Natural killer cell (primary cell): ENCODE data around the gene ATP2C1. TPM values are rescaled to one million over a fixed set of nuclear protein-coding genes. Genes with fewer than 3 reads are reported as not detected.
"Not testable (repeated sequence)": the region's sequence is repeated elsewhere in the genome, so short reads cannot be mapped to it uniquely, and the experiment has no call there.

Source experiments
- ATAC-seq, 3 donors: fragments of 150-1000 bp in 2 of 3; fragments of 200-7000 bp in 1 of 3; cut with Tn5 transposase; 1 replicate in 1 of 3; 2 replicates in 2 of 3; pipeline ENCODE4 v1.10.0; 2021; ENCODE audit warnings: mild to moderate bottlenecking in 2 of 3, moderate library complexity in 2 of 3
- DNase-seq, 2 donors: peaks; one replicate each; pipeline versions ENCODE4 v3.0.0 to v3.0.0-alpha.2; 2013 to 2021; ENCODE audit warnings: mixed read lengths in 1 of 2
- H3K27ac ChIP-seq: one replicate; pipeline ENCODE4 v1.5.1; 2013; ENCODE audit warnings: mild to moderate bottlenecking, low read length
- H3K27me3 ChIP-seq: one replicate; pipeline ENCODE4 v1.6.1; 2013; ENCODE audit warnings: low read length; ENCODE audit not compliant: control insufficient read depth, insufficient read depth
- H3K36me3 ChIP-seq: one replicate; pipeline ENCODE4 v1.6.1; 2013; ENCODE audit warnings: low read length; ENCODE audit not compliant: control insufficient read depth, insufficient read depth
- H3K4me1 ChIP-seq: one replicate; pipeline ENCODE4 v1.6.1; 2013; ENCODE audit warnings: low read length; ENCODE audit not compliant: control insufficient read depth, insufficient read depth
- H3K4me3 ChIP-seq: one replicate; pipeline ENCODE4 v1.5.1; 2013; ENCODE audit warnings: low read length
- H3K9me3 ChIP-seq: one replicate; pipeline ENCODE4 v1.6.1; 2013; ENCODE audit warnings: low read length; ENCODE audit not compliant: control insufficient read depth, insufficient read depth
- H3K27ac Mint-ChIP-seq, 2 donors: one replicate each; pipeline ENCODE4 v1.8.0; 2022; ENCODE audit warnings: mild to moderate bottlenecking in 2 of 2, mixed read lengths in 2 of 2, moderate library complexity in 1 of 2
- H3K27me3 Mint-ChIP-seq, 2 donors: one replicate each; pipeline ENCODE4 v1.8.0; 2022; ENCODE audit warnings: low read depth in 2 of 2, mixed read lengths in 2 of 2
- H3K36me3 Mint-ChIP-seq: one replicate; pipeline ENCODE4 v1.8.0; 2022; ENCODE audit warnings: mixed read lengths
- H3K4me1 Mint-ChIP-seq, 2 donors: one replicate each; pipeline ENCODE4 v1.8.0; 2022; ENCODE audit warnings: mixed read lengths in 2 of 2
- H3K4me3 Mint-ChIP-seq: one replicate; pipeline ENCODE4 v1.8.0; 2022; ENCODE audit warnings: mild to moderate bottlenecking, moderate library complexity, mixed read lengths
- H3K9me3 Mint-ChIP-seq, 2 donors: one replicate each; pipeline ENCODE4 v1.8.0; 2022; ENCODE audit warnings: mixed read lengths in 2 of 2
- WGBS: methylation state at CpG from one replicate; pipeline ENCODE4 v1.1.7; 2013; ENCODE audit warnings: missing lambda C conversion rate; ENCODE audit not compliant: insufficient coverage; 5-methylcytosine and 5-hydroxymethylcytosine counted together
- intact Hi-C: fragments of 100-400 bp; cut with micrococcal nuclease; formaldehyde crosslinking; loops from one replicate; pipeline ENCODE4 v1.14.2; 2022
- total RNA-seq, 4 donors: library from RNA; stranded (reverse); fragments of 120-200 nt in 1 of 4; gene quantifications; one replicate each; pipeline versions ENCODE4 v1.2.3 to v1.2.4, GENCODE V29; 2013 to 2022
- TF ChIP-seq, protein P1 (sequence below): fragments of 200-600 bp; IDR thresholded peaks from one replicate; pipeline ENCODE4 v1.8.0; 2022; ENCODE audit warnings: antibody characterized with exemption

ATP2C1 gene
- total RNA-seq, 3 donors from 2014 or later (not counting 1 experiment from before 2014, with no cell fraction given): 58.8 to 72.9 (median 60.6) TPM

DNA sequence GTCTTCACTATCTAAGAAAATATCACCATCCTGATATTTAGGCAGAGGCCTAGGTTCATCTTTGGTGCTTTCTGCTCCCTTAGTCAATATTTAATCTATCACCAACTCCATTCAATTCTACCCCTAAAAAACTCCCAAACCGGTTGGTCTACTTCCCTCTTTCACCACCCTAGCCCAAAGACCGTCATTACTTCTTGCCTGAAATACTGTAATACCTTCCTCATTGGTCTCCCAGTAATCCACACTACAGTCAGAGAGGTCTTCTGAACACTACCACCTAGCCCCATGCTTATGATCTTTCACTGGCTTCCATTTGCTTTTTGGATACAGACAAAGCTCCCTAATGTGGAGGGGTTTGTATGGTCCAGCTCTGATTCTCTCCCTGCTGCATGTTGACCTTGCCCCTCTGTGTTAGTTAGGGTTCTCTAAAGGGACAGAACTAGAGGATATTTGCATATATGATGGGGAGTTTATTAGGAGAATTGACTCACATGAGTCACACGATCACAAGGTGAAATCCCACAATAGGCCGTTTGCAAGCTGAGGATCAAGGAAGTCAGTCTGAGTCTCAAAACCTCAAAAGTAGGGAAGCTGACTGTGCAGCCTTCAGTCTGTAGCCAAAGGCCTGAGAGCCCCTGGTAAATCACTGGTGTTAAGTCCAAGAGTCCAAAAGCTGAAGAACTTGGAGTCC lies 36.4 kb upstream of the ATP2C1 start:
- H3K27me3 Mint-ChIP-seq: peaks cover 18 to 21% of the 10 kb centered on the region in 2 donors
- Histone ChIP-seq H3K27me3 (no peaks in the 10 kb centered on the region), H3K9me3 (no peaks in the 10 kb centered on the region), H3K4me1 (no peaks in the 10 kb centered on the region), H3K36me3 (no peaks in the 10 kb centered on the region), H3K27ac (no peak overlapping the region), H3K4me3 (no peak overlapping the region)
- H3K9me3 Mint-ChIP-seq: no peaks in the 10 kb centered on the region
- H3K36me3 Mint-ChIP-seq: no peaks in the 10 kb centered on the region
- H3K4me1 Mint-ChIP-seq: no peaks in the 10 kb centered on the region
- ATAC-seq: no peak
- TF ChIP-seq, protein P1, sequence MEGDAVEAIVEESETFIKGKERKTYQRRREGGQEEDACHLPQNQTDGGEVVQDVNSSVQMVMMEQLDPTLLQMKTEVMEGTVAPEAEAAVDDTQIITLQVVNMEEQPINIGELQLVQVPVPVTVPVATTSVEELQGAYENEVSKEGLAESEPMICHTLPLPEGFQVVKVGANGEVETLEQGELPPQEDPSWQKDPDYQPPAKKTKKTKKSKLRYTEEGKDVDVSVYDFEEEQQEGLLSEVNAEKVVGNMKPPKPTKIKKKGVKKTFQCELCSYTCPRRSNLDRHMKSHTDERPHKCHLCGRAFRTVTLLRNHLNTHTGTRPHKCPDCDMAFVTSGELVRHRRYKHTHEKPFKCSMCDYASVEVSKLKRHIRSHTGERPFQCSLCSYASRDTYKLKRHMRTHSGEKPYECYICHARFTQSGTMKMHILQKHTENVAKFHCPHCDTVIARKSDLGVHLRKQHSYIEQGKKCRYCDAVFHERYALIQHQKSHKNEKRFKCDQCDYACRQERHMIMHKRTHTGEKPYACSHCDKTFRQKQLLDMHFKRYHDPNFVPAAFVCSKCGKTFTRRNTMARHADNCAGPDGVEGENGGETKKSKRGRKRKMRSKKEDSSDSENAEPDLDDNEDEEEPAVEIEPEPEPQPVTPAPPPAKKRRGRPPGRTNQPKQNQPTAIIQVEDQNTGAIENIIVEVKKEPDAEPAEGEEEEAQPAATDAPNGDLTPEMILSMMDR: no peak
- no peak overlapping the region for H3K4me3 Mint-ChIP-seq
- DNase-seq: no peak
- intact Hi-C loops: no loop called here
- no peak overlapping the region for H3K27ac Mint-ChIP-seq
- 26% methylated on average over 4 of the region's 4 CpGs for WGBS

DNA sequence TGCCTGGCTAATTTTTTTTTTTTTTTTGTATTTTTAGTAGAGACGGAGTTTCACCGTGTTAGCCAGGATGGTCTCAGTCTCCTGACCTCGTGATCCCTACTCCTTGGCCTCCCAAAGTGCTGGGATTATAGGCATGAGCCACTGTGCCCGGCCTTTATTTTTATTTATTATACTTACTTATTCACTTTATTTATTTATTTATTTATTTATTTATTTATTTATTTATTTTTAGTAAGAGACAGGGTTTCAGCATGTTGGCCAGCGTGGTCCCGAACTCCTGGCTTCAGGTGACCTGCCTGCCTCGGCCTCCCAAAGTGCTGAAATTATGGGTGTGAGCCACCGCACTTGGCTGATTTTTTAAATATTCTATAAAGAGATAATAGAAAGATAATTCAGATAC lies 31.8 kb upstream of the ATP2C1 start:
- H3K4me1 ChIP-seq, H3K27ac Mint-ChIP-seq, H3K27ac ChIP-seq, ATAC-seq, H3K36me3 ChIP-seq, H3K9me3 Mint-ChIP-seq, intact Hi-C loops, DNase-seq, H3K27me3 ChIP-seq, H3K9me3 ChIP-seq, H3K4me3 Mint-ChIP-seq, H3K4me1 Mint-ChIP-seq, H3K4me3 ChIP-seq, H3K36me3 Mint-ChIP-seq: not testable (repeated sequence)
- WGBS: no CpG with 5 or more reads among the region's 8 CpGs
- peaks cover 7 to 16% of the 10 kb centered on the region in 2 donors for H3K27me3 Mint-ChIP-seq

DNA sequence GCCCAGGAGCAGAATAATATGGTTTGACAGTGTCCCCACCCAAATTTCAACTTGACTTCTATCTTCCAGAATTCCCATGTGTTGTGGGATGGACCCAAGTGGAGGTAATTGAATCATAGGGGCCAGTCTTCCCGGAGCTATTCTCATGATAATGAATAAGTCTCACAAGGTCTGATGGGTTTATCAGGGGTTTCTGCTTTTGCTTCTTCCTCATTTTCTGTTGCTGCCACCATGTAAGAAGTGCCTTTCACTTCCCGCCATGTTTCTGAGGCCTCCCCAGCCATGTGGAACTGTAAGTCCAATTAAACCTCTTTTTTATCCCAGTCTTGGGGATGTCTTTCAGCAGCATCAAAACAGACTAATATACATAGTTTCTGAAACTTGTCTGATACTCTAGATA lies 28.4 kb upstream of the ATP2C1 start:
- H3K36me3 Mint-ChIP-seq: no peaks in the 10 kb centered on the region
- H3K4me1 ChIP-seq: no peaks in the 10 kb centered on the region
- H3K4me3 ChIP-seq: no peak overlapping the region
- no peak overlapping the region for H3K27ac ChIP-seq
- H3K27me3 ChIP-seq: no peaks in the 10 kb centered on the region
- H3K27me3 Mint-ChIP-seq: peaks cover 0 to 3% of the 10 kb centered on the region in 2 donors
- WGBS: 100% methylated on average over 2 of the region's 2 CpGs
- DNase-seq (no peak), ATAC-seq (no peak)
- TF ChIP-seq, protein P1: no peak
- no peak overlapping the region for H3K4me3 Mint-ChIP-seq
- intact Hi-C loops: no loop called here
- H3K9me3 ChIP-seq: no peaks in the 10 kb centered on the region
- H3K4me1 Mint-ChIP-seq: no peaks in the 10 kb centered on the region
- H3K36me3 ChIP-seq: no peaks in the 10 kb centered on the region
- no peaks in the 10 kb centered on the region for H3K9me3 Mint-ChIP-seq
- H3K27ac Mint-ChIP-seq: no peak overlapping the region

GRCh38 chr3:130866327-130866726 lies 27.6 kb upstream of the ATP2C1 start:
- Histone ChIP-seq H3K36me3 (no peaks in the 10 kb centered on the region), H3K27me3 (no peaks in the 10 kb centered on the region), H3K9me3 (no peaks in the 10 kb centered on the region), H3K4me1 (no peaks in the 10 kb centered on the region), H3K27ac (no peak overlapping the region), H3K4me3 (no peak overlapping the region)
- TF ChIP-seq, protein P1: no peak
- DNase-seq (no peak), ATAC-seq (no peak)
- H3K27me3 Mint-ChIP-seq: no peaks in the 10 kb centered on the region
- H3K4me3 Mint-ChIP-seq: no peak overlapping the region
- no peaks in the 10 kb centered on the region for H3K36me3 Mint-ChIP-seq
- no peak overlapping the region for H3K27ac Mint-ChIP-seq
- H3K4me1 Mint-ChIP-seq: no peaks in the 10 kb centered on the region
- H3K9me3 Mint-ChIP-seq: no peaks in the 10 kb centered on the region
- intact Hi-C loops: no loop called here
